SK-N-SH (cell line): ENCODE results near the gene LMF1. TPM values are rescaled to one million over a fixed set of nuclear protein-coding genes. Genes with fewer than 3 reads are reported as not detected.

Experiments
- CTCF ChIA-PET: fragments of 300-600, 350-600 bp; formaldehyde crosslinking; extraction: SDS; loops from one replicate; lab custom pipeline; 2021; lab: Yijun Ruan, JAX
- POLR2A ChIA-PET: fragments of 350-600 bp; sonication (Branson Sonifier 250); formaldehyde crosslinking; extraction: SDS; loops from one replicate; lab custom pipeline; 2020; ENCODE audit warnings: antibody characterized with exemption, inconsistent platforms; lab: Yijun Ruan, JAX
- DNase-seq: peaks from one replicate; pipeline ENCODE4 v3.0.0; 2012
- H2AFZ ChIP-seq: fragments of 200-600 bp; sonication (generic); 2 replicates; pipeline ENCODE4 v1.8.1; 2016; ENCODE audit warnings: antibody characterized with exemption, mild to moderate bottlenecking, low read depth
- H3F3A ChIP-seq: fragments of 200-600 bp; sonication (generic); replicated peaks from 2 replicates; pipeline ENCODE3; 2016; ENCODE audit warnings: antibody characterized with exemption, mild to moderate bottlenecking; ENCODE audit not compliant: insufficient read depth
- H3K27ac ChIP-seq, 2 experiments: fragments of 200-500 bp in 1 of 2; fragments of 200-600 bp in 1 of 2; sonication (Bioruptor generic) in 1 of 2; sonication (generic), shearing (Covaris generic) in 1 of 2; 2 replicates each; pipeline versions ENCODE4 v1.5.1 to v1.6.1; 2014 to 2016; ENCODE audit warnings: low read depth in 2 of 2, inconsistent platforms in 1 of 2, low read length in 1 of 2, mild to moderate bottlenecking in 1 of 2, mixed read lengths in 1 of 2
- H3K27me3 ChIP-seq: fragments of 200-600 bp; sonication (generic), shearing (Covaris generic); 2 replicates; pipeline ENCODE4 v1.6.1; 2016; ENCODE audit warnings: mixed run types; ENCODE audit not compliant: insufficient read depth
- H3K36me3 ChIP-seq, 2 experiments: fragments of 200-500 bp in 1 of 2; fragments of 200-600 bp in 1 of 2; sonication (Bioruptor generic) in 1 of 2; sonication (generic) in 1 of 2; replicated peaks in 1 of 2; 2 replicates each; pipeline versions ENCODE3 to v1.5.1; 2014 to 2016; ENCODE audit warnings: low read length in 1 of 2, mild to moderate bottlenecking in 1 of 2; ENCODE audit not compliant: insufficient read depth in 2 of 2, control insufficient read depth in 1 of 2
- H3K4me1 ChIP-seq, 2 experiments: fragments of 200-500 bp in 1 of 2; fragments of 200-600 bp in 1 of 2; sonication (Bioruptor generic) in 1 of 2; sonication (generic), shearing (Covaris generic) in 1 of 2; 2 replicates each; pipeline versions ENCODE4 v1.5.1 to v1.6.1; 2014 to 2016; ENCODE audit warnings: low read depth in 1 of 2, low read length in 1 of 2, mixed run types in 1 of 2; ENCODE audit not compliant: insufficient read depth in 2 of 2, control insufficient read depth in 1 of 2
- H3K4me2 ChIP-seq: fragments of 200-600 bp; sonication (generic), shearing (Covaris generic); 2 replicates; pipeline ENCODE4 v1.6.1; 2017; ENCODE audit warnings: mixed run types
- H3K4me3 ChIP-seq, 2 experiments: fragments of 200-500 bp in 1 of 2; fragments of 200-600 bp in 1 of 2; sonication (Bioruptor generic) in 1 of 2; sonication (generic), shearing (Covaris generic) in 1 of 2; 2 replicates each; pipeline versions ENCODE4 v1.5.1 to v1.8.1; 2014 to 2016; ENCODE audit warnings: low read depth in 2 of 2, inconsistent platforms in 1 of 2, low read length in 1 of 2, mild to moderate bottlenecking in 1 of 2, mixed read lengths in 1 of 2, moderate library complexity in 1 of 2
- H3K79me2 ChIP-seq: fragments of 200-600 bp; sonication (generic); 2 replicates; pipeline ENCODE4 v1.8.1; 2017; ENCODE audit warnings: mild to moderate bottlenecking; ENCODE audit not compliant: insufficient read depth
- H3K9ac ChIP-seq: fragments of 200-600 bp; sonication (generic); 2 replicates; pipeline ENCODE4 v1.6.1; 2017; ENCODE audit warnings: mixed run types
- H3K9me2 ChIP-seq: fragments of 200-600 bp; sonication (generic); 2 replicates; pipeline ENCODE4 v1.6.1; 2017; ENCODE audit warnings: mixed run types
- H3K9me3 ChIP-seq: fragments of 200-600 bp; sonication (generic); 2 replicates; pipeline ENCODE4 v1.6.1; 2017; ENCODE audit warnings: mixed run types, mild to moderate bottlenecking, moderate library complexity
- H4K20me1 ChIP-seq: fragments of 200-600 bp; sonication (generic); 2 replicates; pipeline ENCODE4 v1.6.1; 2017; ENCODE audit warnings: mild to moderate bottlenecking, mixed run types; ENCODE audit not compliant: insufficient read depth
- CHD2 ChIP-seq: fragments of 150-350 bp; IDR thresholded peaks from 2 replicates; pipeline ENCODE4 v1.6.1; 2018; ENCODE audit warnings: low read length; ENCODE audit not compliant: partially characterized antibody
- CTCF ChIP-seq: fragments of 200-600 bp; sonication (generic); IDR thresholded peaks from 2 replicates; pipeline ENCODE4 v1.6.1; 2017; ENCODE audit warnings: antibody characterized with exemption, mild to moderate bottlenecking, moderate library complexity
- FOXM1 ChIP-seq: IDR thresholded peaks from 2 replicates; pipeline ENCODE4 v1.4.0; 2012; ENCODE audit warnings: low read depth, mild to moderate bottlenecking
- JUND ChIP-seq: IDR thresholded peaks from 2 replicates; pipeline ENCODE4 v1.4.0; 2012
- MAX ChIP-seq: IDR thresholded peaks from 2 replicates; pipeline ENCODE4 v1.4.0; 2012; ENCODE audit warnings: low read depth
- MEF2A ChIP-seq: IDR thresholded peaks from 2 replicates; pipeline ENCODE4 v1.4.0; 2012; ENCODE audit warnings: low read depth, borderline replicate concordance
- RFX5 ChIP-seq: IDR thresholded peaks from 2 replicates; pipeline ENCODE4 v1.6.1; 2012; ENCODE audit warnings: mild to moderate bottlenecking, improper control_type of control experiment, low read length
- RXRA ChIP-seq: IDR thresholded peaks from 2 replicates; pipeline ENCODE4 v1.4.0; 2012; ENCODE audit warnings: low read depth, mild to moderate bottlenecking, borderline replicate concordance
- TAF1 ChIP-seq: IDR thresholded peaks from 2 replicates; pipeline ENCODE4 v1.6.1; 2012; ENCODE audit warnings: low read depth, mild to moderate bottlenecking, low read length, moderate library complexity, borderline replicate concordance
- TEAD4 ChIP-seq: IDR thresholded peaks from 2 replicates; pipeline ENCODE4 v1.4.0; 2012; ENCODE audit warnings: mild to moderate bottlenecking, borderline replicate concordance; ENCODE audit not compliant: insufficient read depth
- USF1 ChIP-seq: IDR thresholded peaks from 2 replicates; pipeline ENCODE4 v1.4.0; 2012; ENCODE audit warnings: low read depth, borderline replicate concordance
- ZBTB33 ChIP-seq: IDR thresholded peaks from 2 replicates; pipeline ENCODE4 v1.4.0; 2012; ENCODE audit warnings: low read depth, borderline replicate concordance
- WGBS: methylation state at CpG from one replicate; pipeline ENCODE4 v1.1.6; 2017; ENCODE audit warnings: low lambda C conversion rate; 5-methylcytosine and 5-hydroxymethylcytosine counted together
- polyA plus RNA-seq, 3 experiments: library from polyadenylated mRNA; depleted of rRNA; stranded (reverse); fragments of >200 nt; gene quantifications; 2 replicates each; pipeline ENCODE4 v1.2.3, GENCODE V29; 2012

LMF1 gene
- polyA plus RNA-seq, 1 of the 3 experiments (the other 2 are of a cell fraction), result 5.7 TPM

GRCh38 chr16:871562-872345 lies 99.0 kb downstream of the LMF1 start:
- no peaks in the 10 kb centered on the region for H3K27me3 ChIP-seq
- no peak overlapping the region for H2AFZ ChIP-seq
- H3K79me2 ChIP-seq, result no peaks in the 10 kb centered on the region
- no peaks in the 10 kb centered on the region for H3F3A ChIP-seq
- H3K36me3 ChIP-seq, result no peaks in the 10 kb centered on the region
- no peak overlapping the region for H3K4me3 ChIP-seq
- no peak overlapping the region for H3K4me2 ChIP-seq
- POLR2A ChIA-PET, result no interaction called here
- H4K20me1 ChIP-seq, result no peaks in the 10 kb centered on the region
- CTCF ChIA-PET, result interaction anchor here (0.8 to 1.6 kb wide), 3 partner anchors 14 to 185 kb away, joined by 3 to 5 read pairs (median 4); no protein-coding TSS in a partner anchor
- DNase-seq, result no peak
- no peak overlapping the region for H3K9ac ChIP-seq
- H3K27ac ChIP-seq, result no peak overlapping the region
- TF ChIP-seq MEF2A (no peak), MAX (no peak), RFX5 (no peak), RXRA (no peak), CHD2 (no peak), FOXM1 (no peak), CTCF (no peak)
- TF ChIP-seq, all 33 proteins: peak for 0
- 74% methylated on average over 21 of the region's 30 CpGs for WGBS
- H3K4me1 ChIP-seq, result no peaks in the 10 kb centered on the region
- H3K9me3 ChIP-seq, result no peaks in the 10 kb centered on the region
- H3K9me2 ChIP-seq, result no peaks in the 10 kb centered on the region

- no peak overlapping the region for H3K4me3 ChIP-seq
- H3K36me3 ChIP-seq, result no peaks in the 10 kb centered on the region
- no peaks in the 10 kb centered on the region for H3F3A ChIP-seq
- H3K9me3 ChIP-seq, result no peaks in the 10 kb centered on the region
- TF ChIP-seq TAF1 (no peak), JUND (no peak), USF1 (no peak), ZBTB33 (no peak), RXRA (no peak), MEF2A (no peak), TEAD4 (no peak)
- TF ChIP-seq, all 33 proteins: peak for 0
- H3K79me2 ChIP-seq, result no peaks in the 10 kb centered on the region
- no peaks in the 10 kb centered on the region for H3K4me1 ChIP-seq
- no peaks in the 10 kb centered on the region for H3K9me2 ChIP-seq
- 74% methylated on average over 18 of the region's 31 CpGs for WGBS
- no peak overlapping the region for H2AFZ ChIP-seq
- ChIA-PET CTCF (interaction anchor here (1.6 kb wide), 1 partner anchor 18 kb away, joined by 4 read pairs; no protein-coding TSS in a partner anchor), POLR2A (no interaction called here)
- H4K20me1 ChIP-seq, result no peaks in the 10 kb centered on the region
- H3K4me2 ChIP-seq, result no peak overlapping the region
- H3K9ac ChIP-seq, result no peak overlapping the region
- no peak for DNase-seq
- no peak overlapping the region for H3K27ac ChIP-seq
- H3K27me3 ChIP-seq, result no peaks in the 10 kb centered on the region
Observed at GRCh38 chr16:870856-871561, 99.8 kb downstream of the LMF1 start.
